ENCODE measurements around the gene ADGRD2.
"Not testable (repeated sequence)": the region's sequence is repeated elsewhere in the genome, so short reads cannot be mapped to it uniquely, and the experiment has no call there.

Gene ADGRD2, protein sequence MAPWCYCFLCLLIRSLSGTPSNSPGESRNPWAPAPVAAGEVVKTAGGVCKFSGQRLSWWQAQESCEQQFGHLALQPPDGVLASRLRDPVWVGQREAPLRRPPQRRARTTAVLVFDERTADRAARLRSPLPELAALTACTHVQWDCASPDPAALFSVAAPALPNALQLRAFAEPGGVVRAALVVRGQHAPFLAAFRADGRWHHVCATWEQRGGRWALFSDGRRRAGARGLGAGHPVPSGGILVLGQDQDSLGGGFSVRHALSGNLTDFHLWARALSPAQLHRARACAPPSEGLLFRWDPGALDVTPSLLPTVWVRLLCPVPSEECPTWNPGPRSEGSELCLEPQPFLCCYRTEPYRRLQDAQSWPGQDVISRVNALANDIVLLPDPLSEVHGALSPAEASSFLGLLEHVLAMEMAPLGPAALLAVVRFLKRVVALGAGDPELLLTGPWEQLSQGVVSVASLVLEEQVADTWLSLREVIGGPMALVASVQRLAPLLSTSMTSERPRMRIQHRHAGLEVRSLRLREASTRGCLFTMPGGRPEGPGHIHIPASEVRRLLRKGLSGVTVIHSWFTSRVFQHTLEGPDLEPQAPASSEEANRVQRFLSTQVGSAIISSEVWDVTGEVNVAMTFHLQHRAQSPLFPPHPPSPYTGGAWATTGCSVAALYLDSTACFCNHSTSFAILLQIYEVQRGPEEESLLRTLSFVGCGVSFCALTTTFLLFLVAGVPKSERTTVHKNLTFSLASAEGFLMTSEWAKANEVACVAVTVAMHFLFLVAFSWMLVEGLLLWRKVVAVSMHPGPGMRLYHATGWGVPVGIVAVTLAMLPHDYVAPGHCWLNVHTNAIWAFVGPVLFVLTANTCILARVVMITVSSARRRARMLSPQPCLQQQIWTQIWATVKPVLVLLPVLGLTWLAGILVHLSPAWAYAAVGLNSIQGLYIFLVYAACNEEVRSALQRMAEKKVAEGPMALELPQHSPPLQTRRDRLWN

DNA sequence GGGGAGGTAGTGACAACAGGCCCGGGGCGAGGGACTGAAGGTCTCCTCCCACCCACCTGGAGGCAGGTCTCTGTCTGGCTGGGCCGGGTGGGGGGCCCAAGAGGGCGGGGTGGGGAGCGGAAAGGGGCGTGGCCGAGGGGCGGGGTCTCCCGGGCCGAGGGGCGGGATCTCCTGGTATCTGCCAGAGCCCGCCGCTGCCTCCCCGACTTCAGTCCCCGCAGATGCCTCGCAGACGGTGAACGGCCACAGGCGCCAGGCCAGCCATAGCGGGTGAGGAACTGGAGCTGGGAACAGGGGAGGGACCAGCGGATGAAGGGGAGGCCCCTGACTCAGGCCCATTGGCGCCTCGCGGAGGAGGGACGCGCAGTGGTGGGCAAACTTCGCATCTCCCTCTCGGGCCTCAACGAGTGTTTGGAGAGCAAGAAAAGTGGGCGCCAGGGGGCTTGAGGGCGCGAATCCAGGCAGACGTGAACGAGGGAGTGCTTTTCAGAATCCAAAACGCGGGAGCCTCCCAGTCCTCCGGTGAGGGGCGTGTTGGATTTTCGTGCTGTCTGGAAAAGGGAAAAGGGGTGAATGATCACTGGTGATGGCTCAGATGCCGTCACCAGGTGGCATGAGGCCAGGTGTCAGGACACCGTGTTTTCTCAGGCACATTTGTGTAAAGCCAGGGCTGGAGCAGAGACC lies at the start of gene ADGRD2:
TSS of gene ADGRD2 (plus strand) at position 211 of the 684 bp plus-strand sequence. CDS start 1,216 bp downstream, outside the sequence.
- DNase-seq: no peak

DNA sequence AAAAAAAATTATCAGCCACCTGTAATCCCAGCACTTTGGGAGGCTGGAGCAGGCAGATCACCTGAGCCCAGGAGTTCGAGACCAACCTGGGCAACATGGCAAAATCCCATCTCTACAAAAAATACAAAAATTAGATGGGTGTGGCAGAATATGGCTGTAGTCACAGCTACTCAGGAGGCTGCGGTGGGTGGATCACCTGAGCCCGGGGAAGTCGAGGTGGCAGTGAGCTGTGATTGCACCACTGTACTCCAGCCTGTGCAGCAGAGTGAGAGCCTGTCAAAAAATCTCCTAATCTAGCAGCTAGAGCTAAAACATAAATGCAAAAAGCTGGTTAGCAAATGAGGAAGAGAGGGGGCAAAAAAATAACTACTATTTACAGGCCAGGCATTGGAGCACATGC lies 47.0 kb upstream of the ADGRD2 start:
- no peak for DNase-seq

DNA sequence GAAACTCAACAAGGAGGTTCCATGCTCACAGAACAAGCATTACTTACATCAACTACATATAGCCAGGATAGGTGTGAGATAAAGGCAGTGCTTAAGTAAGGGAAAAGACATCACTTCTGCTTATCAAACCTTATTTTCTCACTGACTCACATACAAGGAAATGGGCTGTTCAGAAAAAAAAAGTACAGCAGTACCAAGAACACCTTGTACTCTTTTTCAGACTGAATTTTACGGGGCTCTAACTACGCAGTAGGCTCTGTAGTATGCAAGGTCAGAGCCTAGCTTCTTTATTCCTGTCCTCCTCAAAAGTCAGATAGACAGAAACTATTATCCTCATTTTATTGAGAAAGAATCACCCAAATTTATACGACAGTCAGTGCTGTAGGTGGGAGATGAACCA lies 40.8 kb upstream of the ADGRD2 start:
- DNase-seq: no peak

DNA sequence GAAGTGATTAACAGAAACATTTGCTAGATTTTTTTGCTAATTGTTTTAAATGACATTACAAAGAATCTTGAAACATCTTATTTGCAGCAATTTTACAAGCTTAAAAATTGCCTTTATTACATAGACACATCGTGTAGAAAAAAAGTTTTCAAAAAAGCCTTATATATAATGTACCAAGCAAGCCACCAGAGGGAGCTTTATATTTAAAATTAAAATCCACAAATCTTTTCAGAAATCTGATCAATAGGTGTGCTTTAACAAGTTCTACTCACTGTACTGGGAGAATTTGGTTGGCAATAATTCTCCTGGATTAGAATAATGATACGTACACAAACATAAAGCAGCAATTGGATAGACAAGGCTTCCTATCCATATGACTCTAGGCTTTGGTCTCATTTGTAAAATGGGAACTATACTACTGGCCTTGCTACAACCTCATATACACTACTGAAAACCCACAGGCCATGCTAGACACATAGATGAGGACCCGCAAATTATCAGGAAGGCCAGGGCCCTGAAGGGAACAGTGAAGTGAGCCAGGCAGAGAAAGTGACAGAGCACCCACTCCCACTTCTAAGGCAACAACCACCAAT lies 39.8 kb upstream of the ADGRD2 start:
- DNase-seq: no peak

DNA sequence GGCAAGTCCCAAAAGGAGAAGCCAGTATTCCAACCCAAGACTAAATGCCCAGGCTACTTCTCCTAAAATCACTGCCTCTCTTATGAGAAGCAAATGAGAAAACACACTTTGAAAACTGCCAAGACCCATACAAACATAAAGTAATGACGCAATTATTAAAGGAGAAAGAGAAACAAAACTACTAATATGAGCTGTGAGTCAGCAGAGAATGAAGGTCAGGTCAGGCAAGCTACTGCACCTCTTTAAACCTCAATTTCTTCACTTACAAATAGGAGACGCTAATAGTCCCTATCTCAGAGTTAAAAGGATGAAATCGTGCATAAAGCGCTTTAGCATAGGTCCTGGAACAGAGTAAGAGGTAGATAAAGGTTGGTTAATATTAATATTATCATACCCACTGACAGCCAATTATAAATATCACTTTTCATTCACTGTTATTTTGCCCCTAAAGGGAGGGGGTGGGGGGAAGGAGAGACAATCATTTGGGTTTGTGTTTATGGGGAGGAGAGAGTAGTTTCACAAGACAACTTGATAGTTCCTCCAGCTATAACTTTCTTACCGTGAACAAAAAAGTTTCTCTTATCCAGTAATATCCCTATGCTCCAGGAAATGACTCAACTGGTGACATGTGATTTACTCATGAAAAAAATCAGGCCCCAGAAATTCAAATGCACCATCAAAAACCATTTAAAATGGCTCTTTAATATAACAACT lies 38.6 kb upstream of the ADGRD2 start:
- no peak for DNase-seq

DNA sequence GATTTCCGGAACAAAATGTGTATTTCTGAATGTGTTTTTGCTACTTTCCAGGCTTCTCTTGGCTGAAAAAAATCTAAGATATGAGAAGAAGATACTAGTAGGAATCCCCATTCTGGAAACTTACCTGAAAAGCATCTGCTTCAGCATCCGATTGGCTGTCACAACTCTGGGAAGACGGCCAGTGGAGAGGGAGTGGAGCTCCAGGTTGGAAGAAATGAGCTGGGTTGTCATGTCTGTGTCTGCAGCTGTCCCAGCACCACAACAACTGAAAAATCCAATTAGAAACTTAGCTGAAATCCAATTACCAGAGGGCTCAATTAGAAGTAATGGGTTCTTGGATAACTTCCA lies 38.0 kb upstream of the ADGRD2 start:
- DNase-seq: no peak

DNA sequence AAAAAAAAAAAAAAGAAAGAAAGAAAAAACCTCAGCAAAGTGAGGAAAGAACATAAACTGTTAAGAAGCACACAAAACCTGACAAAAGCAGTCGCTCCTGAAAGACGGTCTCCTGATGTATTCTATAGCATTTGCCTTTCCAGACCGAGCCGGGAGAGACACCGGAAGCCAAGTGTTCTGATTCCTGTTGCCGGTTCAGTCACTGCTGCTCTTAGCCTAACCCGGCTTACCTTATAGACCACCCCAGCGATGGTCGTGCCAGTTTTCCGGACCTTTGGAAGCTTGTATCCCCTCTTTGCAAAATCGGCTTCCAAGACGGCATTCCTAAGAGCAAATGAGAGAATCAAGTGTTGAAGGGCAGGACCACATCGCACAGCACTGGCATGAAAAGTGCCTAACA lies 35.6 kb upstream of the ADGRD2 start:
- DNase-seq: no peak

DNA sequence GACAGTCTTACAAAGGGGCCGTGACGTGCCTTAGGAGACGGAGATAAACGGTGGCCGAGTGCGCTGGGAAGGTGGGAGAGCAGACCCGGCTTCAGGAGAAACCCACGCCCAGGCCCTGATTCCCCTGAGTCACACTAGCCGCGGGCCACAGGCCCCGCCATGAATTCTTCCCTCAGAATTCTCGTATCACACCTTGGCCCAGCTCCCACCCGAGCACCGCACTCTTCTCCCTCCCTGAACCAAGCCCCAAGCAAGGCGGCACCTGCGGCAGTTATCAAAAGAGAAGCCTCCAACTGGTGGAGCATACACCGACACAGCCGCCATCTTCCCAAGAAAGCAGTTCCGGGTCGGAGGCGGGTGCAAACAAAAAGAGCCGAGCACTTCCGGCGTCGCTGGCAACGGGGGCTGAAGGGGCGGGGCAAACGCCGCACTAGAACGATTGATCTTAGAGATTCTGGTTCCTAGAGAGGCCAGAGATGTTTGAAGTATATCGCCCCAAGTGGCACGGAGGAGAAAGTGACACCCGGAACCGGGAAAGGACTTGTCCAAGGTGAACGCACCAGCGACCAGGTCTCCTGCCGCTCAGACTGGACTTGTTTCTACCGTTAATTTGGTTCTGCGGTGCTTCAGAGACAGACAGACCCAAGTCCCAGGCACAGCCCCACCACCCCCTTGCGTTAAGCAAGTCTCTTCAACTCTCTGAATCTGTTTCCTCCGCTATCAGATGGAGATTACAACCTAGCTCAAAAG lies 35.0 kb upstream of the ADGRD2 start, which contains the start of gene PSMB7:
TSS of gene PSMB7 (minus strand) at position 341 of the 750 bp plus-strand sequence. CDS start at position 324, 17 bp downstream.
- peak; percentile 85 to 97 (median 95) for DNase-seq

DNA sequence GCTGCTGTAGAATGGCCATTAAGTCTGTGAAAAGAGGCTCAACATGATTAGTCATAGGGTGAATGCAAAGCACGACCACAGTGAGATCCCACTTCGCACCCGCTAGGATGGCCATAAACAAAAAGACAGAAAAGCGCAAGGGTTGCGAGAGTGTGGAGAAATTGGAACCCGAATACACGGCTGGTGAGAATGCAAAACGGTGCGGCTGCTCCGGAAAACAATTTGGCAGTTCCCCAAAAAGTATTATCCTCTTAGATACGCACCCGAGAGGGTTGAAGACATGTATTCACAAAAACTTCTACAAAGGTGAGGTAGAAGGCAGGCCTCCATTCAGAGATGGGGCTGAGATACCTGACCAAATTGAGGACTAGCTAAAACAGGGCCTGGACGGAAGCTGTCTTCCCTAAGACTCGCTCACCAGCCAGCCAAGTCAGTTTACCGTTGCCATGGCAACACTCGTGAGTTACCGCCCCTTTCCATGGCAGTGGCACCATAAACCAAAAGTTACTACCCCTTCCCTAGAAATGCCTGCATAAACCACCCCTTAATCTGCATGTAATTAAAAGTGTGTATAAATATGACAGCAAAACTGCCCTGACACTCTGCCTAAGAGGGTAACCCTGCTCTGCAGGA lies 34.3 kb upstream of the ADGRD2 start:
- DNase-seq: no peak

DNA sequence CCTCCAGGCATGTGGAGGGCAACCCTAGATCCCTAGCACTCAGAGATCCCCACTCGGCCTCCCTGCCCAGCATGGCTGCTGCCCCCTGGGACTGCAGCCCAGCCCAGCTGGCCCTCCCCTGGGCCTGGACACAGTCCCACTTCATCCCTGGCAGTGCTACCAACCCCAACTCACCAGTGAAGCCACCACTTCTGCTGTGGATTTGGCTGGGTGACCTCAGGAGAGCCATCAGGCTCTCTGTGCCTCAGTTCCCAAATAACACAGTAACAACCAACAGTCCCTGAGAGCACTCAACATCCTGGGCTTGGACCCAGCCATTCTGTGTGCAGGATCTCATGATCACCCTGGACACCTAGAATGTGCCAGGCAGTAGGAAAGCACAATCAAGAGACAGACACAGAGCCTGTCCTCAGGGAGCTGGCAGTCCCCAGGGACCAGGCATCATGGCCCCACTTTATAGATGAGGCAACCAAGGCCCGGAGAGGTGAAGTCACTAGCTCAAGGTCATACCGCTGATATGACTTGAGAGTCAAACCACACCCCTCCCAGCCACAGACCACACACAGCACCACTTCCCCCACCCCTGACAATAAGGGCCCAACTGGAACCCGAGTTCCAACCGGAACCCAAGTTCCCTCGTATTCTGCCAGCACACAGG lies 30.3 kb upstream of the ADGRD2 start:
- DNase-seq: no peak

DNA sequence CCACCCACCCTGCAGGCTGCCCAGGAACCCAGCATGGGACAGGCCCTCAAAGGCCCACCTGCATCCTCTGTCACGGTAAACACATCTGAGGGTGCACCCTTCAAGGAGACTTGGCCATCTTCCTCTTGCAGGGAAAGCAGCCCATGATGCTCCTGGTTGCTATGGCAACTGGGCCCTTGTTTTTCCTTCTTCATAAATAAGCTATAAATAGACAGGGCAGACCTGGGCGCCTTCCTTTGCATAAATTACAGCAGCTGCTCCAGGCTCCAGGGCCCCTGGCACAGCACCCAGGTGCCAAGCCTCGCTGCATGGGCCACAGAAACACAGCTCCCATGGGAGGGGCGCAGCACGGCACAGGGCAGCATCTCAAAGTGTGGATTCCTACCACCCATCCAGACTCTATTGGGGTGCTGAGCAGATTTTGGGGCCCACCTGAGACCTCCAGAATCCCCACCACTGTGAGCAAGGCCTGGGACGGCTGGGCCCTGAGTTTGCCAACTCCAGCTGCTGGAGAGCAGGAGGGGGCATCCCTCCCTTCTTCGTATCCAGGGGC lies 29.2 kb upstream of the ADGRD2 start:
- no peak for DNase-seq

DNA sequence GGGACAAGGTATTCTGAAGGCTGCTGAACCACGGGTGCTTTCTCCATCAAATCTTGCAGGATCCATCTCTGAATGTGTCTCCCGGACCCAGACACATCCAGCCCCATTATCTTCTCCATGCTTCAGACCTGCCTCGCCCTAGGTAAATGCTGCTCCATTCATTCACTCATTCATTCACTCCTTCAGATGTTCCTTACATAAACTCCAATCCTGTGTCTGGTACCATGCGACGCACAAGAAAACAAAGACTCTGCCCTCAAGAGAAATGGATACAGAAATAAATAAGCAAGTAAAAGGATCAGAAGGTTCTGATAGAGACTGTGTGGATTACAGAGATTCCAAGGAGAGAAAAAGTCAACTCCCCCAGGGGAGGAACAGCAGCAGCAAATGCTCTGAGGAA lies 27.1 kb upstream of the ADGRD2 start:
- DNase-seq: no peak

DNA sequence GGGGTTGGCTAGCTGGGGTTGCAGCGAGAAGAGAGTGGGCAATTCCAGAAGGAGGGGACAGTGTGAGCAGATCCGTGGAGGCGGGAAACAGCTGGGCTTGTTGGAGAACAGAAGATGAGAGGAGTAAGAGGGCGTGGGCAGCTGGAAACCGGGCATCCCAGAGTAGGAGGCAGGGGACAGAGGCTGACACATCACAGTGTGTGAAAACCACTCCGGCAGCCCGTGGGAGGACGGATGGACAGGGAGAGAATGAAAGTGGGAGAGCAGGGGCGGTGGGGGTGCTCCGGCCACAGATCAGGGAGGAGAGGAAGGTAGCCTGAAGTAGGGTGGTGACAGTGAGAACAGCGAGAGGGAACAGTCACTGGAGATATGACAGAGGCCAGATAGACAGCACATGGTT lies 26.7 kb upstream of the ADGRD2 start:
- DNase-seq: no peak

DNA sequence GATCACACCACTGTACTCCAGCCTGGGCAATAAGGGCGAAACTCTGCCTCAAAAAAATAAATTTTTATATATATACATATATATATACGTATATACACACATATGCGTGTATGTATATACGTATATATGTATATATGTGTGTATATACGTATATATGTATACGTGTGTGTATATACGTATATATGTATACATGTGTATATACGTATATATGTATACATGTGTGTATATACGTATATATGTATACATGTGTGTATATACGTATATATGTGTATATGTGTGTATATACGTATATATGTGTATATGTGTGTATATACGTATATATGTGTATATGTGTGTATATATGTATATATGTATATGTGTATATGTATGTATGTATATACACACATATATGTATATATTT lies 24.5 kb upstream of the ADGRD2 start:
- not testable (repeated sequence) for DNase-seq

DNA sequence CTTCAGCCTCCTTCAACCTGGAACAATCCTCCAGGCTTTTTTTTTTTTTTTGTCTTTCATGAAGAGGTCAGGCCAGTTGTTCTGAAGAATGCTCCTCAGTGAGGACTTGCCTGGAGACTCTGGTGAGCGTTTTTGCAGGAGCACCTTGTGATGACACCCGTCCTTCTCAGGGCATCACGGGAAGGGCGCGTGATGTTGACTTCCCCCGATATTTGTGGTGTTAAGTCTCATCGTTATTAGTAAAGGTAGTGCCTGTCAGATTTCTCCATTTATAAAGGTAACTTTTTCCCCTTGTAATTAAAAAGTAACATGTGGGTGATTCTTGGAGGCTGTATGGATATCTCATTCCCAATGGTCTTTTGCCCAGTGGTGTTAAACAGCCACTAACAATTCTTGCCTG lies 23.9 kb upstream of the ADGRD2 start:
- DNase-seq: no peak

DNA sequence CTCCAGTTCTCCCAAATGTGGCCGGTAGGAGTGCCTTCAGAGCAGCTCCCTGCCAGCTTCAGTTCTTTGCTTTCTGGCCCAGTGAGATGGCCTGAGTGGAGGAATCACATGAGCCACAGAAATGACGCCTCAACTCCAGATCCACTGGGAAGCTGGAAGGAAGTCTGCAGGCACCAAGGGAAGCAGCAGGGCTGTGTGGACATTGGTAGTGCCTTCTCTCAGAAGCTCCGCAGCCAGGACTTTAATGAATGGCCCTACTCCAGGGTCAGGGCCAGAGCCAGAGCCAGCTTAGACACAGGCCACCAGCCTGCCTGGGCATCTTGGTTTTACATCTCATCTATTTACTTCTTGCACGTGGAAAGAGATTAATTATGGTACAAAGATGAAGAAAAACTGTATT lies 23.0 kb upstream of the ADGRD2 start:
- DNase-seq: no peak

DNA sequence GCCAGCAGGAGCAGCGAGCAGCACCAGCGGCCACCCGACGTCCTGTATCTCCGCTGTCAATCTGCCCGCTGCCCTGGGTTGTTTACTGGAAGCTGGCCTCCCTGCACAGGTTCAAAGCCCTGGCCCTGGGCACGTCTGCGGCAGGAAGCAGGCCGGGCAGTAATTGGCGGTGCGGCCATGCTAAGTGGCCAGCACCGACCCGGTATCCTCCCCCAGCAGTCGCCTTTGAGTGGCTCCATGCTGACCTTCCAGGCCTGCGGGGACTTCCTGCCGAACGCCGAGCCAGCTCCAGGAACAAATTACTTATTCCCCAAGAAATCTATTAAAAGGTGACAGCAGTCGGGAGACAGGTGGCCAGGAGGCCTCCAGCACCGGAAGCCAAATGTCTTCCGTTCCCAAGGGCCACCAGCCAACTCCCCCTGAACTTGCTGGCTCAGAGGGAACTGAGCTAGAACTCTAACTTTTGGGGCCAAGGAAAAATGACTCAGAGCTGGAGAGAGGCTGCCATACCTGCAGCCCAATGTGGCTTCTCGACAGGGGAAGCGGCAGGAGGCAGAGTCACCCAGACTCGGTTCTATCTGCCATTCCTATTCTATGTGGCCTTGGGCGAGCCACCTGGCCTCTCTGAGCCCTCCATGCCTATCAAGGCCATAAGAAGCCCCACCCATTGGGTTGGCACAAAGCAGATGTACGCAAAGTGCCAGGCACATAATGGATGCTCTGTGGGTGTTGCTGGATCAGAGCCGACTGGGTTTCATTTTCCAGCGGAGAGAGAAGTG lies 21.3 kb upstream of the ADGRD2 start:
- DNase-seq: no peak

DNA sequence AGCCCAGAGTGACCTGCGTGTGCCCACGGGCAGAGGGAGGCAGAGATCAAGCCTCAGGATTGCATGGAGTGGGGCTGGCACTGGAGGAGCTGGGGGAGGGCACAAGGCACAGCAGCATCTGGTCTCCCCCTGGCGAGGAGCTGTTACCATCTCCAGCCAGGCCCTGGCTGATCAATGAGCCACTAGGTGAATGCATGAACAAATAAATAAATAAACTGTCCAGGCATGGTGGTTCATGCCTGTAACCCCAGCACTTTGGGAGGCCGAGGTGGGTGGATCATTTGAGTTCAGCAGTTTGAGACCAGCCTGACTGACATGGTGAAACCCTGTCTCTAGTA lies 20.8 kb upstream of the ADGRD2 start:
- DNase-seq: no peak

DNA sequence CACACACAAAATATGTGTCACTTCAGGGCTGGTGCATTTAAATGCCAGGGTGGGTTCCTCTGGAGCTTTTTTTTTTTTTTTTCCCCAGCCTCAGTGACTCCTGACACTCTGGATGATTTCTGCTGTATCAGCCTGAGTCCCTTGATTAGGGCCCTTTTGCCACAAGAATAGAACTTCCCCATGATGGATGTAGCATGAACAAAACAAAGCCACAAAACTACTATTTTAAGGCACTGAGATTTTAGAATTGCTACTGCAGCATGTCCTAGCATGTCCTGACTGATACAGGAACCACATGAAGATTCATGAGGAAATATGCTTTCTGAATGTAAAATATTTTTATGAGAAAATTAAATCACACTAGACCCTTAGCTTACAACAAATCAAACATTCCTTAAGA lies 13.9 kb upstream of the ADGRD2 start:
- DNase-seq: no peak
